ENCODE results near the gene BCCIP.

DNA sequence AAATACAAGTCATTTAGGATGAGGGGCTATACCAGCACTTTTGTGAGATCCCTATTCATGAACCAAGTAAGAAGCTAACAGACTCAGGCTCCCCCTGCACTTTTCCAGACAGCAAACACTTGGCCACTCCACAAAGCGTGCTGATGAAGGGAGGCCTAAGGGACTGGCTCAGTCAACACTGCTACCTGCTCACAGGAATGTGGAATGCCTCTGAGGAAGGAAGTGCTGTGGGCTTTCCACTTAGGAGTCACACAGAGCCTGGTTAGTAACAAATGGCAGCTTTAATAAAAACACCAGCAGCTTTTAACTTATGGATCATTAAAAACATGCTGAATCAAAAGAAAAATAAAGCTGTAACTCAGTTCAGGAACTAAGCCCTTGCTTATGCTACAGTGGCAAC is 15.3 kb upstream of the BCCIP start:
- TF ChIP-seq CTCF (IDR thresholded peaks at IDR 0.05; ENCODE audit: low read depth, low read length, poor library complexity, severe bottlenecking) (no peak), EZH2phosphoT487 (IDR thresholded peaks at IDR 0.05; ENCODE audit: borderline replicate concordance, low read length) (no peak)

Data from DOHH2 (cell line).